ENCODE measurements around the gene IRF2. TPM values are rescaled to one million over a fixed set of nuclear protein-coding genes. Genes with fewer than 3 reads are reported as not detected.

Gene IRF2
- polyA plus RNA-seq, 1 experiment: 28.7 TPM

DNA sequence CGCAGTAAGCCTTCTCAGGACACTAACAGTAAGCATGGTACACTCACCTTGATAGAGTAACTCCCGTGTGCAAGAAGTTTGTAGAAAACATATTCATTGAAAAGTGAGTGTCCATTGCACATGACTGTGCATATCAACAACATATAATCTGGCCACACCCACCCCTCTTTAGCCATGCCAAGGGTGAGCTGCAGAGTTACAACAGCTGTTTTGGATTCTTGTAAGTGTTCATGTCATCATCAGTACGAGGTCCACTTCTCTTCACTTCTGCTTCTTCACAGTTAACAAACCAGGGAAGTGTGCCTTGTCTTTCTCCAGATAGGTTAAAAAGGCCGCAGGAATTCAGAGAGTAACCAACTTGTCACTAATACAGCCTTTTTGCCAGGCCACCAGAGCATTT is 116.6 kb downstream of the IRF2 start:
- CTCF ChIA-PET: no interaction called here
- Histone ChIP-seq H3K27me3 (ENCODE audit: control insufficient read depth, insufficient read depth, low read length) (no peaks in the 10 kb centered on the region), H3K36me3 (ENCODE audit: control insufficient read depth, insufficient read depth, low read length) (no peaks in the 10 kb centered on the region), H3K4me3 (ENCODE audit: low read depth, low read length) (no peak overlapping the region)
- DNase-seq (ENCODE audit: low read depth): no peak
- TF ChIP-seq, protein P1, sequence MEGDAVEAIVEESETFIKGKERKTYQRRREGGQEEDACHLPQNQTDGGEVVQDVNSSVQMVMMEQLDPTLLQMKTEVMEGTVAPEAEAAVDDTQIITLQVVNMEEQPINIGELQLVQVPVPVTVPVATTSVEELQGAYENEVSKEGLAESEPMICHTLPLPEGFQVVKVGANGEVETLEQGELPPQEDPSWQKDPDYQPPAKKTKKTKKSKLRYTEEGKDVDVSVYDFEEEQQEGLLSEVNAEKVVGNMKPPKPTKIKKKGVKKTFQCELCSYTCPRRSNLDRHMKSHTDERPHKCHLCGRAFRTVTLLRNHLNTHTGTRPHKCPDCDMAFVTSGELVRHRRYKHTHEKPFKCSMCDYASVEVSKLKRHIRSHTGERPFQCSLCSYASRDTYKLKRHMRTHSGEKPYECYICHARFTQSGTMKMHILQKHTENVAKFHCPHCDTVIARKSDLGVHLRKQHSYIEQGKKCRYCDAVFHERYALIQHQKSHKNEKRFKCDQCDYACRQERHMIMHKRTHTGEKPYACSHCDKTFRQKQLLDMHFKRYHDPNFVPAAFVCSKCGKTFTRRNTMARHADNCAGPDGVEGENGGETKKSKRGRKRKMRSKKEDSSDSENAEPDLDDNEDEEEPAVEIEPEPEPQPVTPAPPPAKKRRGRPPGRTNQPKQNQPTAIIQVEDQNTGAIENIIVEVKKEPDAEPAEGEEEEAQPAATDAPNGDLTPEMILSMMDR (IDR thresholded peaks at IDR 0.05; ENCODE audit: insufficient read depth, low read depth, low read length): no peak
- POLR2A ChIA-PET: no interaction called here

DNA sequence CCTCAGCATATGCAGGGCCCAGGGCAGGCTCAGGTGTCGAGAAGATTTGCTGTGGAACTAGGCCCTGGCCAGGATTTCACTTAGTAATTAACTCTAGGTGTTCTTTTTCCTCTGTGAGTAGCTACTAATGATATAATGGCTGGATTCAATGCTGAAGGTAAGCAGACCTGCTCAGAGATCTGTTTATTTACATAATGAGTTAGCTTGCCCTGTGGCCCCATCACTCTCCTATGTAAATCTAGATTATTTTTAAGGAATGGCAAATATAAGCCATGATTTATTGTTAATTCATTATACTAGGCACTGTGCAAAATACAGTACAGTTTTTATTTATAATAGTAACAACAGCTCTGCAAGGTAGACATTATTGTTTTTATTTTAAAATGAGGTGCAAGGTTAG is 117.2 kb downstream of the IRF2 start:
- no peak for DNase-seq (ENCODE audit: low read depth)
- Histone ChIP-seq H3K36me3 (ENCODE audit: control insufficient read depth, insufficient read depth, low read length) (no peaks in the 10 kb centered on the region), H3K27me3 (ENCODE audit: control insufficient read depth, insufficient read depth, low read length) (no peaks in the 10 kb centered on the region), H3K4me3 (ENCODE audit: low read depth, low read length) (no peak overlapping the region)
- TF ChIP-seq, protein P1 (IDR thresholded peaks at IDR 0.05; ENCODE audit: insufficient read depth, low read depth, low read length): no peak
- ChIA-PET CTCF (no interaction called here), POLR2A (no interaction called here)

DNA sequence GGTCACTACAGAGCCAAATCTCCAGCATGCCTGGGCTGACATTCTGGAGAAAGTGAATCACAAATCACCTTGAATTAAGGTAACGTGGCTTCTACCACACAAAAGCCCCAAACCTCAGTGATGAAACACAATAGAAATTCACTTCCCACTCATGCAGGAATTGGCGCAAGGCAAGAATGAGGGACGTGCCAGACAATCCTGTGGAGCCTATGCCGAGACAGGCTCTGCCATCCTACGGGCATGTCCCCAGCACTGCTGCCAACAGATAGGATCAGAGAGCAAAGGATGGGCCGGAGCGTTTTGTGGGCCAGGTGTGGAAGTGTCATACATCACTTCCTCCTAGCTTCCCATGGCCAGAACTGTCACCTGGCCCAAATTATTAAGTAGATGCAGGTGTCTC is 118.0 kb downstream of the IRF2 start:
- DNase-seq (ENCODE audit: low read depth): no peak
- H3K27me3 ChIP-seq (ENCODE audit: control insufficient read depth, insufficient read depth, low read length): no peaks in the 10 kb centered on the region
- POLR2A ChIA-PET: no interaction called here
- TF ChIP-seq, protein P1 (IDR thresholded peaks at IDR 0.05; ENCODE audit: insufficient read depth, low read depth, low read length): no peak
- H3K4me3 ChIP-seq (ENCODE audit: low read depth, low read length): no peak overlapping the region
- CTCF ChIA-PET: no interaction called here
- no peaks in the 10 kb centered on the region for H3K36me3 ChIP-seq (ENCODE audit: control insufficient read depth, insufficient read depth, low read length)

DNA sequence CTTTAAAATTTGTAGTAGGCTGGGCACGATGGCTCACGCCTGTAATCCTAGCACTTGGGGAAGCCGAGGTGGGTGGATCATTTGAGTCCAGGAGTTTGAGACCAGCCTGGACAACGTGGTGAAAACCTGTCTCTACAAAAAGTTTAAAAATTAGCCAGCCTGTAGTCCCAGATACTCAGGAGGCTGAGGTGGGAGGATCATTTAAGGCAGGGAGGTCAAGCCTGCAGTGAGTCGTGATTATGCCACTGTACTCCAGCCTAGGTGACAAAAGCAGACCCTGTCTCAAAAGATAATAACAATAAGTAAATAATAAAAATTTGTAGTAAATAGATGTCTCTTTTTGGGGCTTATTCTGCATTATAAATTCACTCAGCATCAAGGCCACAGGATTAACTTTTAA is 118.5 kb downstream of the IRF2 start:
- TF ChIP-seq, protein P1 (IDR thresholded peaks at IDR 0.05; ENCODE audit: insufficient read depth, low read depth, low read length): no peak
- Histone ChIP-seq H3K4me3 (ENCODE audit: low read depth, low read length) (no peak overlapping the region), H3K36me3 (ENCODE audit: control insufficient read depth, insufficient read depth, low read length) (no peaks in the 10 kb centered on the region), H3K27me3 (ENCODE audit: control insufficient read depth, insufficient read depth, low read length) (no peaks in the 10 kb centered on the region)
- CTCF ChIA-PET: no interaction called here
- POLR2A ChIA-PET: no interaction called here
- DNase-seq (ENCODE audit: low read depth): no peak

DNA sequence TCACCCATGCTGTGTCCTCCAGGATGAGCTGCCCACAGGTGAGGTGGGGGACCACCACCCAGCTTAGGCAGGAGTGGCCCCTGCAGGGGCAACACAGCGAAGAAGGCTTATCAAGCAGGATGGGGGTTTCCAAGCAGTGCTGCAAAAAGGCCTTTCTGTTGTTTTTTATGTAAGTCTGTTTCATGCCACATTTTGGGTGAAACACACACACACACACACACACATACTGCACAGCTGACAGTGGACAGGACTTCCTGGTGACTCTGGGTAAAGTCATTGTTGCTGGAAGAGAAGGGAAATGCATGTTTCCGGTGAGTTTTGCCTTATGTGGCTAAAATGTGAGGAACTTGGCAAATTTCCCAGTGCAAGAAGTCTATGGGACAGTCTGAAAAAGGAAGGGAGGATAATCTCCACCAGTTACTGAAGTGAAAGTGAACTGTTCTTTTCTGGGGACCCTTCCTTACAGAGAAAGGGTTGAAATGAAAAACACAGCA is 119.2 kb downstream of the IRF2 start:
- CTCF ChIA-PET: no interaction called here

More for the DNA sequence above, 119.2 kb downstream of the IRF2 start:
- Histone ChIP-seq H3K4me3 (ENCODE audit: low read depth, low read length) (no peak overlapping the region), H3K36me3 (ENCODE audit: control insufficient read depth, insufficient read depth, low read length) (no peaks in the 10 kb centered on the region), H3K27me3 (ENCODE audit: control insufficient read depth, insufficient read depth, low read length) (no peaks in the 10 kb centered on the region)
- DNase-seq (ENCODE audit: low read depth): peak; percentile 31
- TF ChIP-seq, protein P1 (IDR thresholded peaks at IDR 0.05; ENCODE audit: insufficient read depth, low read depth, low read length): no peak
- POLR2A ChIA-PET: no interaction called here

Measured in BJ (cell line).